K562 (cell line): ENCODE data around the gene ADARB2. TPM values are rescaled to one million over a fixed set of nuclear protein-coding genes. Genes with fewer than 3 reads are reported as not detected.

ENCODE experiments used
- ATAC-seq: fragments of 200-7000 bp; cut with Tn5 transposase; 3 replicates; pipeline ENCODE4 v1.9.1; 2020; ENCODE audit warnings: moderate library complexity
- BruUV-seq: library from RNA; stranded (reverse); fragments of 400-500 nt; replicated peaks from 2 replicates; lab custom pipeline; 2021; lab: Mats Ljungman, UMichigan
- CTCF ChIA-PET: fragments of 300-600 bp; formaldehyde crosslinking; extraction: SDS; loops from one replicate; lab custom pipeline; 2021; ENCODE audit warnings: low intra/inter-chr PET ratio; lab: Yijun Ruan, JAX
- POLR2A ChIA-PET: fragments of 300-600, 350-650 bp; sonication (Branson Sonifier 250); formaldehyde crosslinking; extraction: SDS; loops from one replicate; lab custom pipeline; 2021; ENCODE audit warnings: antibody characterized with exemption, inconsistent platforms; lab: Yijun Ruan, JAX
- DNase-seq, 4 experiments: peaks; one replicate each; pipeline versions ENCODE4 v3.0.0 to v3.0.0-alpha.2; 2011 to 2018; ENCODE audit warnings: low spot score in 3 of 4, mixed read lengths in 3 of 4; ENCODE audit errors: extremely low read depth in 1 of 4
- FAIRE-seq: peaks from 2 replicates; lab custom pipeline; 2011; peaks lifted over from hg19 to GRCh38; lab: Jason Lieb, UNC
- H2AFZ ChIP-seq: 2 replicates; pipeline ENCODE4 v1.6.0; 2011; ENCODE audit warnings: low read depth, low read length, control low read depth, inconsistent platforms
- H3K27ac ChIP-seq: fragments of 200-600 bp; 3 replicates; pipeline ENCODE4 v1.8.0; 2011; ENCODE audit warnings: low read depth, mild to moderate bottlenecking, control low read depth, inconsistent platforms, low read length, moderate library complexity, mixed read lengths; ENCODE audit errors: extremely low read depth
- H3K27me3 ChIP-seq, 2 experiments: fragments of 300-600 bp in 1 of 2; 2 replicates in 1 of 2; 3 replicates in 1 of 2; pipeline versions ENCODE4 v1.6.0 to v1.8.0; 2011; ENCODE audit warnings: inconsistent platforms in 2 of 2, low read length in 2 of 2, mild to moderate bottlenecking in 1 of 2, mixed read lengths in 1 of 2, moderate library complexity in 1 of 2; ENCODE audit not compliant: control insufficient read depth in 2 of 2, insufficient read depth in 2 of 2
- H3K36me3 ChIP-seq: fragments of 300-600 bp; 3 replicates; pipeline ENCODE4 v1.8.0; 2011; ENCODE audit warnings: mild to moderate bottlenecking, low read length, inconsistent platforms; ENCODE audit not compliant: control insufficient read depth, insufficient read depth
- H3K4me1 ChIP-seq, 2 experiments: fragments of 200-600 bp in 1 of 2; replicated peaks in 1 of 2; 2 replicates in 1 of 2; 3 replicates in 1 of 2; pipeline versions ENCODE4 v1.5.1 to v1.8.0; 2011; ENCODE audit warnings: inconsistent platforms in 2 of 2, low read length in 2 of 2, mild to moderate bottlenecking in 1 of 2, mixed read lengths in 1 of 2, moderate library complexity in 1 of 2; ENCODE audit not compliant: control insufficient read depth in 2 of 2, insufficient read depth in 2 of 2
- H3K4me2 ChIP-seq: 2 replicates; pipeline ENCODE4 v1.6.1; 2011; ENCODE audit warnings: low read length, control low read depth, inconsistent platforms, mixed read lengths; ENCODE audit not compliant: insufficient read depth
- H3K4me3 ChIP-seq: fragments of 200-600 bp; sonication (generic), shearing (Covaris generic); 2 replicates; pipeline ENCODE4 v1.5.1; 2016; ENCODE audit warnings: control low read depth, inconsistent platforms
- H3K79me2 ChIP-seq: fragments of 200-600 bp; 3 replicates; pipeline ENCODE4 v1.8.0; 2011; ENCODE audit warnings: low read length, inconsistent platforms; ENCODE audit not compliant: control insufficient read depth, insufficient read depth
- H3K9ac ChIP-seq, 2 experiments: 2 replicates each; pipeline versions ENCODE4 v1.6.0 to v1.6.1; 2011; ENCODE audit warnings: low read depth in 2 of 2, low read length in 2 of 2, control low read depth in 1 of 2, inconsistent platforms in 1 of 2, mild to moderate bottlenecking in 1 of 2, mixed read lengths in 1 of 2; ENCODE audit not compliant: insufficient read depth in 1 of 2
- H3K9me1 ChIP-seq: one replicate; pipeline ENCODE4 v1.6.0; 2011; ENCODE audit warnings: inconsistent platforms, mild to moderate bottlenecking, low read length, moderate library complexity; ENCODE audit not compliant: control insufficient read depth, insufficient read depth
- H3K9me3 ChIP-seq: replicated peaks from 2 replicates; pipeline ENCODE4 v1.5.1; 2011; ENCODE audit warnings: low read depth, low read length, inconsistent platforms; ENCODE audit not compliant: control insufficient read depth, insufficient read depth
- H4K20me1 ChIP-seq: replicated peaks from 2 replicates; pipeline ENCODE4 v1.6.1; 2011; ENCODE audit warnings: low read length, inconsistent platforms, mixed read lengths; ENCODE audit not compliant: control insufficient read depth, insufficient read depth
- CC2D1A ChIP-seq: fragments of 450-650 bp; IDR thresholded peaks from 2 replicates; pipeline ENCODE4 v1.6.1; 2017; ENCODE audit warnings: mild to moderate bottlenecking
- CXXC5 ChIP-seq: fragments of 250-450 bp; sonication (Bioruptor Pico); IDR thresholded peaks from 2 replicates; pipeline ENCODE4 v1.8.0; 2022; ENCODE audit warnings: inconsistent platforms, mild to moderate bottlenecking, moderate library complexity
- HDAC6 ChIP-seq: IDR thresholded peaks from 2 replicates; pipeline ENCODE4 v1.6.1; 2012; ENCODE audit warnings: low read depth, mild to moderate bottlenecking, control low read depth, inconsistent platforms, low read length, moderate library complexity
- HOXB6 ChIP-seq: fragments of 250-450 bp; sonication (Bioruptor Pico); IDR thresholded peaks from 2 replicates; pipeline ENCODE4 v1.5.1; 2022; ENCODE audit warnings: mild to moderate bottlenecking, borderline replicate concordance
- NFATC3 ChIP-seq: fragments of 450-650 bp; IDR thresholded peaks from 2 replicates; pipeline ENCODE4 v1.6.1; 2017; ENCODE audit warnings: mild to moderate bottlenecking
- PHTF2 ChIP-seq: fragments of 250-450 bp; sonication (Bioruptor Pico); IDR thresholded peaks from 2 replicates; pipeline ENCODE4 v1.5.0; 2021; ENCODE audit warnings: mild to moderate bottlenecking
- SMARCB1 ChIP-seq: IDR thresholded peaks from 2 replicates; pipeline ENCODE4 v1.6.1; 2011; ENCODE audit warnings: improper control_type of control experiment, low read depth; ENCODE audit not compliant: insufficient read length
- ZC3H4 ChIP-seq: sonication (generic); formaldehyde crosslinking; IDR thresholded peaks from 2 replicates; pipeline ENCODE4 v1.9.0; 2021; ENCODE audit warnings: missing genetic modification reagents, borderline replicate concordance
- ZNF77 ChIP-seq: fragments of 250-450 bp; sonication (Bioruptor Pico); IDR thresholded peaks from 2 replicates; pipeline ENCODE4 v1.5.0; 2020
- whole genome bisulfite sequencing: fragments of 100-300 bp; shearing (Covaris generic); methylation state at CpG from one replicate; pipeline ENCODE4 v1.1.6; 2016; ENCODE audit warnings: low coverage, mixed read lengths; ENCODE audit not compliant: insufficient coverage; ENCODE audit errors: missing lambda C conversion rate; 5-methylcytosine and 5-hydroxymethylcytosine counted together
- in situ Hi-C: fragments of 300-500 bp; cut with MboI; formaldehyde crosslinking; loops from 4 replicates; pipeline ENCODE4 v1.15.0; 2018; ENCODE audit warnings: inconsistent platforms, mixed read lengths
- intact Hi-C: fragments of 100-400 bp; cut with micrococcal nuclease; formaldehyde crosslinking; loops from 2 replicates; pipeline ENCODE4 v1.14.2; 2022
- polyA plus RNA-seq, 8 experiments: library from polyadenylated mRNA; depleted of rRNA in 4 of 8; stranded (reverse) in 5 of 8; unstranded in 3 of 8; fragments of >200 nt; fragmentation: Nextera tagmentation in 2 of 8; fragmentation: Illumina TruSeq in 1 of 8; extraction: Ambion mirVana in 2 of 8; extraction: Trizol in 1 of 8; gene quantifications; 2 replicates each; pipeline versions ENCODE4 v1.2.1 to v1.2.3, GENCODE V29; 2011 to 2014; ENCODE audit warnings: inconsistent platforms in 1 of 8, missing spikeins in 1 of 8
- total RNA-seq, 7 experiments: library from RNA; depleted of rRNA in 6 of 7; stranded (reverse); fragments of >200 nt in 6 of 7; fragmentation: Illumina TruSeq in 2 of 7; extraction: Trizol in 2 of 7; gene quantifications; 2 replicates each; pipeline versions ENCODE4 v1.2.1 to v1.2.3, GENCODE V29; 2011 to 2021; ENCODE audit warnings: low replicate concordance in 1 of 7
- TF ChIP-seq, protein P1 (sequence below), 2 experiments: fragments of 450-650 bp; IDR thresholded peaks; 2 replicates each; pipeline ENCODE4 v1.6.1; 2016
- TF ChIP-seq, protein P2 (sequence below): fragments of 450-650 bp; conservative IDR thresholded peaks from 2 replicates; pipeline ENCODE4 v1.6.1; 2016; ENCODE audit warnings: missing genetic modification characterization, low read depth, mild to moderate bottlenecking, missing compliant biosample characterization, moderate library complexity
- TF ChIP-seq, protein P3 (sequence below): sonication (generic); formaldehyde crosslinking; IDR thresholded peaks from 2 replicates; pipeline ENCODE4 v1.8.1; 2023; ENCODE audit warnings: mild to moderate bottlenecking, missing genetic modification reagents, moderate library complexity
- TF ChIP-seq, protein P4 (sequence below): fragments of 450-650 bp; IDR thresholded peaks from 2 replicates; pipeline ENCODE4 v1.6.1; 2017; ENCODE audit warnings: antibody characterized with exemption
- TF ChIP-seq, protein P5 (sequence below), 3 experiments: IDR thresholded peaks in 2 of 3; conservative IDR thresholded peaks in 1 of 3; 2 replicates each; pipeline ENCODE4 v1.5.1; 2011 to 2012; ENCODE audit warnings: low read length in 3 of 3, mild to moderate bottlenecking in 3 of 3, control low read depth in 2 of 3, improper control_type of control experiment in 1 of 3, inconsistent platforms in 1 of 3, low read depth in 1 of 3, mixed read lengths in 1 of 3, moderate library complexity in 1 of 3; ENCODE audit not compliant: insufficient read depth in 2 of 3

ADARB2 gene
- total and polyA plus RNA-seq, 9 of the 15 experiments (the other 6 are each of a cell fraction or from before 2014, with no cell fraction given): not detected

DNA sequence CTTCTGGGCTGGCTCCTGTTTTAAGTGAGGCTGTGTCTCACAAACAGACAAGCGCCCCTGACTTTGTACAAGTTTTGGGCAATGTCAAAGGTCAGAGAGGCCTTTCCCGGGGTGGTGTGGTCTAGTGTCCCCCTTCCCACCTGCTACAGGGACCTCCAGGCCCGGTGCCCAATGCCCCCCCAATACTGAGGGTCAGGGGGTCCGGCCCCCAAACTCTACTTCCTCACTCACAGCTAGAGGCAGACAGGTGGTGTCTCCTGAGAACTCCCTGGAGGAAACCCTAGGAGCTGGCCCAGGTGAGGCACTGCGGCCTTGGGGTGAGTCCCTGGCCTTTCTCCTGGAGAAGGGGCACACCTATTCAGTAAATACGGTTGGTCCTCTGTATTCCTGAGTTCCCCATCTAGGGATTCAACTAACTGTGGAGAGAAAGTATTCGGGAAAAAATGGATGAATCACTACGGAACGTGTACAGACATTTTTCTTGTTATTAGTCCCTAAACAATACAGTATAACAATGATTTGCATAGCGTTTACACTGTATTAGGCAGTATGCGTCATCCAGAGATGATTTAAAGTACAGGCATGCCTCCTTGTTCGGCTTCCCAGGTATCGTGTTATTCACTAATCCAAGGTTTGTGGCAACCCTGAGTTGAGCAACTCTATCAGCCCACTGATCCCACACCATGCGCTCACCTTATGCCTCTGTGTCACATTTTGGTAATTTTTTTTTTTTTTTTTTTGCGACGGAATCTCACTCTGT, 373.0 kb downstream of the ADARB2 start:
- Histone ChIP-seq H3K79me2 (no peaks in the 10 kb centered on the region), H3K9me1 (no peaks in the 10 kb centered on the region), H3K27me3 (peaks cover 13 to 80% of the 10 kb centered on the region in 2 experiments), H3K4me2 (no peak overlapping the region), H3K4me3 (no peak overlapping the region), H3K36me3 (no peaks in the 10 kb centered on the region), H3K4me1 (peaks cover 0 to 11% of the 10 kb centered on the region in 2 experiments; a peak in 1 of 5 replicates), H2AFZ (no peak overlapping the region), H3K9me3 (no peaks in the 10 kb centered on the region), H4K20me1 (0 out of 2 replicates have a peak, but pooled peaks cover 6% of the 10 kb centered on the region), H3K27ac (no peak overlapping the region), H3K9ac (no peak overlapping the region)
- ChIA-PET POLR2A (no interaction called here), CTCF (no interaction called here)
- FAIRE-seq (no peak), ATAC-seq (no peak), DNase-seq (no peak)
- intact Hi-C loops (no loop called here), in situ Hi-C loops (no loop called here)
- BruUV-seq: no TSS peak
- 3% methylated on average over 12 of the region's 16 CpGs for WGBS
- TF ChIP-seq, protein P1, sequence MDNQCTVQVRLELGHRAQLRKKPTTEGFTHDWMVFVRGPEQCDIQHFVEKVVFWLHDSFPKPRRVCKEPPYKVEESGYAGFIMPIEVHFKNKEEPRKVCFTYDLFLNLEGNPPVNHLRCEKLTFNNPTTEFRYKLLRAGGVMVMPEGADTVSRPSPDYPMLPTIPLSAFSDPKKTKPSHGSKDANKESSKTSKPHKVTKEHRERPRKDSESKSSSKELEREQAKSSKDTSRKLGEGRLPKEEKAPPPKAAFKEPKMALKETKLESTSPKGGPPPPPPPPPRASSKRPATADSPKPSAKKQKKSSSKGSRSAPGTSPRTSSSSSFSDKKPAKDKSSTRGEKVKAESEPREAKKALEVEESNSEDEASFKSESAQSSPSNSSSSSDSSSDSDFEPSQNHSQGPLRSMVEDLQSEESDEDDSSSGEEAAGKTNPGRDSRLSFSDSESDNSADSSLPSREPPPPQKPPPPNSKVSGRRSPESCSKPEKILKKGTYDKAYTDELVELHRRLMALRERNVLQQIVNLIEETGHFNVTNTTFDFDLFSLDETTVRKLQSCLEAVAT (IDR thresholded peaks at IDR 0.05): no peak
- no peak for TF ChIP-seq NFATC3
- no peak for TF ChIP-seq ZC3H4 (CRISPR knock-in tag)
- TF ChIP-seq SMARCB1: no peak
- TF ChIP-seq, protein P2, sequence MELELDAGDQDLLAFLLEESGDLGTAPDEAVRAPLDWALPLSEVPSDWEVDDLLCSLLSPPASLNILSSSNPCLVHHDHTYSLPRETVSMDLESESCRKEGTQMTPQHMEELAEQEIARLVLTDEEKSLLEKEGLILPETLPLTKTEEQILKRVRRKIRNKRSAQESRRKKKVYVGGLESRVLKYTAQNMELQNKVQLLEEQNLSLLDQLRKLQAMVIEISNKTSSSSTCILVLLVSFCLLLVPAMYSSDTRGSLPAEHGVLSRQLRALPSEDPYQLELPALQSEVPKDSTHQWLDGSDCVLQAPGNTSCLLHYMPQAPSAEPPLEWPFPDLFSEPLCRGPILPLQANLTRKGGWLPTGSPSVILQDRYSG (tag): no peak
- TF ChIP-seq, protein P3, sequence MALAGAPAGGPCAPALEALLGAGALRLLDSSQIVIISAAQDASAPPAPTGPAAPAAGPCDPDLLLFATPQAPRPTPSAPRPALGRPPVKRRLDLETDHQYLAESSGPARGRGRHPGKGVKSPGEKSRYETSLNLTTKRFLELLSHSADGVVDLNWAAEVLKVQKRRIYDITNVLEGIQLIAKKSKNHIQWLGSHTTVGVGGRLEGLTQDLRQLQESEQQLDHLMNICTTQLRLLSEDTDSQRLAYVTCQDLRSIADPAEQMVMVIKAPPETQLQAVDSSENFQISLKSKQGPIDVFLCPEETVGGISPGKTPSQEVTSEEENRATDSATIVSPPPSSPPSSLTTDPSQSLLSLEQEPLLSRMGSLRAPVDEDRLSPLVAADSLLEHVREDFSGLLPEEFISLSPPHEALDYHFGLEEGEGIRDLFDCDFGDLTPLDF (CRISPR knock-in tag): no peak
- no peak for TF ChIP-seq CC2D1A
- TF ChIP-seq PHTF2 (CRISPR knock-in tag): no peak
- TF ChIP-seq HDAC6: no peak
- TF ChIP-seq, protein P4, sequence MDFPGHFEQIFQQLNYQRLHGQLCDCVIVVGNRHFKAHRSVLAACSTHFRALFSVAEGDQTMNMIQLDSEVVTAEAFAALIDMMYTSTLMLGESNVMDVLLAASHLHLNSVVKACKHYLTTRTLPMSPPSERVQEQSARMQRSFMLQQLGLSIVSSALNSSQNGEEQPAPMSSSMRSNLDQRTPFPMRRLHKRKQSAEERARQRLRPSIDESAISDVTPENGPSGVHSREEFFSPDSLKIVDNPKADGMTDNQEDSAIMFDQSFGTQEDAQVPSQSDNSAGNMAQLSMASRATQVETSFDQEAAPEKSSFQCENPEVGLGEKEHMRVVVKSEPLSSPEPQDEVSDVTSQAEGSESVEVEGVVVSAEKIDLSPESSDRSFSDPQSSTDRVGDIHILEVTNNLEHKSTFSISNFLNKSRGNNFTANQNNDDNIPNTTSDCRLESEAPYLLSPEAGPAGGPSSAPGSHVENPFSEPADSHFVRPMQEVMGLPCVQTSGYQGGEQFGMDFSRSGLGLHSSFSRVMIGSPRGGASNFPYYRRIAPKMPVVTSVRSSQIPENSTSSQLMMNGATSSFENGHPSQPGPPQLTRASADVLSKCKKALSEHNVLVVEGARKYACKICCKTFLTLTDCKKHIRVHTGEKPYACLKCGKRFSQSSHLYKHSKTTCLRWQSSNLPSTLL: no peak
- TF ChIP-seq CXXC5 (CRISPR knock-in tag): no peak
- no peak for TF ChIP-seq ZNF77 (CRISPR knock-in tag)
- TF ChIP-seq, protein P5, sequence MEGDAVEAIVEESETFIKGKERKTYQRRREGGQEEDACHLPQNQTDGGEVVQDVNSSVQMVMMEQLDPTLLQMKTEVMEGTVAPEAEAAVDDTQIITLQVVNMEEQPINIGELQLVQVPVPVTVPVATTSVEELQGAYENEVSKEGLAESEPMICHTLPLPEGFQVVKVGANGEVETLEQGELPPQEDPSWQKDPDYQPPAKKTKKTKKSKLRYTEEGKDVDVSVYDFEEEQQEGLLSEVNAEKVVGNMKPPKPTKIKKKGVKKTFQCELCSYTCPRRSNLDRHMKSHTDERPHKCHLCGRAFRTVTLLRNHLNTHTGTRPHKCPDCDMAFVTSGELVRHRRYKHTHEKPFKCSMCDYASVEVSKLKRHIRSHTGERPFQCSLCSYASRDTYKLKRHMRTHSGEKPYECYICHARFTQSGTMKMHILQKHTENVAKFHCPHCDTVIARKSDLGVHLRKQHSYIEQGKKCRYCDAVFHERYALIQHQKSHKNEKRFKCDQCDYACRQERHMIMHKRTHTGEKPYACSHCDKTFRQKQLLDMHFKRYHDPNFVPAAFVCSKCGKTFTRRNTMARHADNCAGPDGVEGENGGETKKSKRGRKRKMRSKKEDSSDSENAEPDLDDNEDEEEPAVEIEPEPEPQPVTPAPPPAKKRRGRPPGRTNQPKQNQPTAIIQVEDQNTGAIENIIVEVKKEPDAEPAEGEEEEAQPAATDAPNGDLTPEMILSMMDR (IDR thresholded peaks at IDR 0.05 in 2 of 3, conservative IDR thresholded peaks at IDR 0.05 in 1 of 3; ENCODE audit: insufficient read depth in 2 of 3, low read depth in 1 of 3, low read length in 3 of 3): no peak
- TF ChIP-seq HOXB6 (CRISPR knock-in tag): no peak
